NB4 (cell line): Measurements from ENCODE around the gene ABCD1.

Experiments used
- DNase-seq: peaks from one replicate; pipeline ENCODE4 v3.0.0; 2010; ENCODE audit warnings: low read depth
- H3K4me3 ChIP-seq: one replicate; pipeline ENCODE4 v1.5.1; 2011; ENCODE audit warnings: mild to moderate bottlenecking, low read depth, low read length, moderate library complexity
- CTCF ChIP-seq: IDR thresholded peaks from one replicate; pipeline ENCODE4 v1.5.1; 2012; ENCODE audit warnings: low read depth, low read length
- MAX ChIP-seq: IDR thresholded peaks from 2 replicates; pipeline ENCODE4 v1.6.1; 2011; ENCODE audit warnings: low read depth, low read length
- MYC ChIP-seq: IDR thresholded peaks from 2 replicates; pipeline ENCODE4 v1.6.1; 2011; ENCODE audit warnings: low read depth, low read length
- POLR2A ChIP-seq: IDR thresholded peaks from 2 replicates; pipeline ENCODE4 v1.6.1; 2011; ENCODE audit warnings: mild to moderate bottlenecking; ENCODE audit not compliant: insufficient read length; ENCODE audit errors: extremely low read depth

Gene ABCD1

GRCh38 chrX:153764786-153765137 is 40.1 kb downstream of the ABCD1 start:
- H3K4me3 ChIP-seq: no peak overlapping the region
- no peak for TF ChIP-seq MYC
- no peak for TF ChIP-seq MAX
- DNase-seq: no peak

GRCh38 chrX:153765138-153766079 is 40.8 kb downstream of the ABCD1 start:
- H3K4me3 ChIP-seq: no peak overlapping the region
- TF ChIP-seq POLR2A: no peak
- no peak for TF ChIP-seq MAX
- TF ChIP-seq MYC: no peak
- no peak for TF ChIP-seq CTCF
- no peak for DNase-seq

- peak; percentile 51; the same call in 1 of the 2 replicates for TF ChIP-seq MYC
- TF ChIP-seq POLR2A: peak; percentile 19
- TF ChIP-seq MAX: peak; percentile 36; the same call in 1 of the 2 replicates
- no peak for TF ChIP-seq CTCF
- peak overlapping the region; percentile 46 for H3K4me3 ChIP-seq
- peak; percentile 88 for DNase-seq
Measured at GRCh38 chrX:153766098-153766817, 41.6 kb downstream of the ABCD1 start.

- DNase-seq: no peak
- H3K4me3 ChIP-seq: no peak overlapping the region
- TF ChIP-seq POLR2A: no peak
- no peak for TF ChIP-seq MAX
- TF ChIP-seq MYC: no peak
- TF ChIP-seq CTCF: no peak
Measured at GRCh38 chrX:153766871-153767673, 42.4 kb downstream of the ABCD1 start.

GRCh38 chrX:153767674-153768055 is 43.0 kb downstream of the ABCD1 start:
- DNase-seq: no peak
- no peak for TF ChIP-seq CTCF
- no peak for TF ChIP-seq MYC
- TF ChIP-seq POLR2A: no peak
- no peak for TF ChIP-seq MAX
- no peak overlapping the region for H3K4me3 ChIP-seq
